HG03025 (cell line): ENCODE results near the gene PRAC2.

Experiments used
- ATAC-seq: cut with Tn5 transposase; IDR thresholded peaks from one replicate; pipeline ENCODE4 v1.9.1; 2021; ENCODE audit warnings: mild to moderate bottlenecking, moderate library complexity; ENCODE audit not compliant: unreplicated experiment, low FRiP score

PRAC2 gene

DNA sequence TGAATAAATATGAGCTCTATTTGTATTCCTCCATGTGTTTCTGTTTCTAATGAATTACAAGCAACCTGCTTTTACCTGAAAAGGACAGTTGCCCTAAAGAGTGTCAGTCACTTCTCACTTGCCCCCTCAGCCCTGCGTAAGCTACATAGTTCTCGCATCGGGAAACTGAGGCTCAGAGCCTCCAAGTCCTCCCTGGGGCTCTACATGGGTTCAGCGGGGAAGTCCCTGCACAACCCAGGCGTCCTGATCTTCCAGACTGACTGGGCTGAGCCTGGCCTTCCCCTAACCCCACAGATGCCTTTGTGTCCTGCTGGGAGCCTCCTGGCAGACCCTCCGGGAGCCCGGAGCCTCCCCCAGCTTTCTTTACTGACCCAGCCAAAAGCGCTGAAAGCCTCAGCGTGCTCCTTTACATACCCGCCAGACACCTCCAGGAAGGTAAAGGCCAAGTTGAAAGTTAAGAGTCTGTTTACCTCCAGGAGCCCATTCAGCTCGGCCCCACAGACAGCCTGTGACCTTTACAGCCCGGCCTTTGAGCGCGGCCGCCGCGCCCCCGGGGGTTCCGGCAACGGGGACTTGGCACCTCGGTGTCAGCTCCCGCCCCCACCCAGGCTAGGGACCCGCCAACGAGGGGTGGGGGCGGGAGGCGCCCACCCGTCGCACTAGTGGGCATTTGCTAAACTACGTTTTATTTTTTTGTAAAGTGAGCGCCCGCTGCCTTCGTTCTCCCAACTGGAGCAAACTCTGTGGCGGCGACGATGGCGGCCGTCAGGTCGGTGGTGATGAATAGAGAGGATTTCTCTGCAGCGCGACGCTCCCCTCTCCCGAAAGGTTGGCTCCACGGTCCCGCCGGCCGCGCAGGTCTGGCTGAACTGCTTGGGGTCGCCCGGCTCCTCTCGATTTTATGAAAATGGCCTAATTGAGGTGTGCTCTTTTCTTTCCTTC is 10.0 kb downstream of the PRAC2 start:
- no peak for ATAC-seq

DNA sequence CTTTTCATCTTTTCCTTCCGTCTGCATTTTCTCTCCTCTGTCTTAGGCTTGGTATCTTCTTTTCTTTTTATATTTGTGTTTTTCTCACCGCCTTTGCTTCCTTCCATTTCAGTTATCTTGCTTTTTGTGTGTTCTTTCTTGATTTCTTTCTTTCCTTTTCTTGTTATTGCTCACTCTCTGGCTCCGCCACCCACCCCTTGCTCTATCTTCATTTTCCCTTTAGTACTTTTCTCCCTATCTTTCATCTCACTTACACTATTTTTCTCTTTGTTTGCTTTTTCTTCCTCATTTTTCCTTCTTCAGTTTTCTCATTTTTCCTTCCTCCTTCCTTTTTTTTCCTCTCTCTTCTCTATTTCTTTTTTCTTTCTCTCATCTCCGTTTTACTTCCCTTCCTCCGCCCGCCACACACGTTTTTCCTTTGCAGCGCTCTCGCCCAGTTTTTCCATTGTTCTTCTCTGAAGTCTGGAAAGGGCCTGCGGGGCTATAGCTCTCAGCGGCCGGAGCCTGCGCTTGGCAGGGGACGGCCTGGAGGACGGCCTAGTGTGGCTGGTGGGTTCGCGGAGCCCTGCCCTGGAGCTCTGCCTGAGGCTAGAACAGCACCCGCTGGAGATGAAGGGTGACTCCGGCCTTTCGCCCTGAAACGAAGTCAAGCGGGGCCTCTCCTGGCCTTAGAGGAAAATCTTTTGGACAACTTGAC is 10.8 kb downstream of the PRAC2 start:
- no peak for ATAC-seq

DNA sequence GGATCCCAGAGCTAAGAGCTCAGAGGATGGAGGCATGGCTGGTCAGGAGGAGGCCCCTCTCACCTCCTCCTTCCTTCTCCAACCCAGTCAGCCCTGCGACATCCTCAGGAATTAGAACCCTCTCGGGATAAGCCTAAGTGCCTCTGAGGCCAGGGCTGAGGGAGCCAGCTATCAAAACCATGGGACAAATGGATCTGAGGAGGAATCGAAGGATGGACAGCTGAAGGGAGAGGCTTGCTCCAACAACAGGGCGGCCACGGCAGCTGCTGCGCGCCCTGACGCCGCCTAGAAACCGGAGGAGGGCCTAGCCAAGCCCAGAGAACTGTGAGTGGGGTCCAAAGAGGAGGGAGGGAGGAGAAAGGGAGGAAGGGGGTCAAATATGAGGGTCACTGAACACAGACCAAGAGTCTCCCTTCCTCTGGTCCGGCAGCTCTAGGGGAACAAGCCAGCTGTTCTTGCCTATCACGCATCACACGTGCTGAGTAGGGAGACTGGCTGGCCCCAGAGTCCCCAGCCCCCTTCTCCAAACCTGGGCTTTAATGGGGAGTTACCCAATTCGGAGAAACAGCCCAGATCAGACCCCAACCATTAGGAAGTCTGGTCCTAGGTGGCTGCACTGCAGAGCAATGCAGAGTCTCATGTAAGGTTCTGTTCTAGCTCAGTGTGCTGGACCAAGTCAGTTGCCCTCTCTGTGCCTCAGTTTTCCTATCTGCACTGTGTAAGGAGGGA is 11.5 kb downstream of the PRAC2 start:
- no peak for ATAC-seq

DNA sequence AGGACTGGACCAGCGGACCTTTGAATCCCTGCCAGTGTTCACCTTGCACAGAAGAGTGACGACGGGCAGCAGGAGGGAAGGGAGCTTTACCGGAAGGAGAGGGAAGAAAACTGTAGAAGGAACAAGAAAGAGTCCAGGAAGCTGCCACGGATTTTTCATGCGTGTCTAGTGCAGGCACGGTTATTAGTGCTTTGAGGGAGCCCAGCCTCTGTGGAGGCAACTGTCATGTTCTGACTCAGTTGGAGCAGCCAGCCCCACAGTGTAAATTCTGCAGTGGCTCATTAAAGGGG is 12.0 kb downstream of the PRAC2 start:
- ATAC-seq, result no peak

DNA sequence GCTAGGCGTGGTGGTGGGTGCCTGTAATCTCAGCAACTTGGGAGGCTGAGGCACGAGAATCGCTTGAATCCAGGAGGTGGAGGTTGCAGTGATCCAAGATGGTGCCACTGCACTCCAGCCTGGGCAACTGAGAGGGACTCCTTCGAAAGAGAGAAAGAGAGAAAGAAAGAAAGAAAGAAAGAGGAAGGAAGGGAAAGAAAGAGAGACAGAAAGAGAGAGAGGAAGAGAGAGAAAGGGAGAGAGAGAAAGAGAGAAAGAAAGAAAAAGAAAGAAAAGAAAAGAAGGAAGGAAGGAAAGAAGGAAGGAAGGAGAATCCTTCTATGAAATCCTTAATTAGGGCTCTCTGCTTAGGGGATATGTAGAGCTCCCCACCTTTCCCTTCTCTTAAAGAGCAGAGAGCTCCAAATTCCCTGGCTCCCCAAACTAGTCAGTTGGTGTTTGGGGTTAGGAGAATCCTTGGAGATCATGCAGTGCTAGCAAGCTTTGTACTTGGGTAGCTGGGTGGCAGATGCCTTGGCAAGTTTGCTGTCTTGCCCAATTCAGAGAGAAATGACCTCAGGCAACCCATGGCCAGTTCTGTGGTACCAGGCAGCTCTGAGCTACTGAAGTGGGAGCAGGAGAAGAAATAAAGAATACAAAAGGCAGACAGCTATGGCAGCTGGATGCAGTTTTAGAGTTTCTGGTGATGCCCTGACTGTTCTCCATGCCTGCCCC is 14.5 kb downstream of the PRAC2 start:
- no peak for ATAC-seq

DNA sequence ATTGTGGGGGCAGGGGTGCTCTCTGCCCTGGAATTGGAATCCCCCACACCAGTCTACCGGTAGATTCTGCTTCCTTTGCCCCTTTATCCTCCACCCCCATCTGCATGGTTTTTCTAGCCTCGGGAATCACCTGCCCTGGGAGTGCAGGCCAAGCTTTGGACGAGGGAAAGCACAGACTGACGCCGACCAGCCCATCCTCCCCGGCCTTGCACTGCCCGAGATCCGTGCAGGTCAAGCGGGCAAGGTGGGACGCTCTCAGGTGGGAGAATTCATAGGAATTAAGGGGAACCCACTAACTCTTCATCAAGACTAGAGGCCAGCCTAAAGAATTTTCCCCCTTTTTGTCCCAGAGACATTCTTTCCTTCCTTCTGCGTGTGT is 15.4 kb downstream of the PRAC2 start:
- no peak for ATAC-seq

DNA sequence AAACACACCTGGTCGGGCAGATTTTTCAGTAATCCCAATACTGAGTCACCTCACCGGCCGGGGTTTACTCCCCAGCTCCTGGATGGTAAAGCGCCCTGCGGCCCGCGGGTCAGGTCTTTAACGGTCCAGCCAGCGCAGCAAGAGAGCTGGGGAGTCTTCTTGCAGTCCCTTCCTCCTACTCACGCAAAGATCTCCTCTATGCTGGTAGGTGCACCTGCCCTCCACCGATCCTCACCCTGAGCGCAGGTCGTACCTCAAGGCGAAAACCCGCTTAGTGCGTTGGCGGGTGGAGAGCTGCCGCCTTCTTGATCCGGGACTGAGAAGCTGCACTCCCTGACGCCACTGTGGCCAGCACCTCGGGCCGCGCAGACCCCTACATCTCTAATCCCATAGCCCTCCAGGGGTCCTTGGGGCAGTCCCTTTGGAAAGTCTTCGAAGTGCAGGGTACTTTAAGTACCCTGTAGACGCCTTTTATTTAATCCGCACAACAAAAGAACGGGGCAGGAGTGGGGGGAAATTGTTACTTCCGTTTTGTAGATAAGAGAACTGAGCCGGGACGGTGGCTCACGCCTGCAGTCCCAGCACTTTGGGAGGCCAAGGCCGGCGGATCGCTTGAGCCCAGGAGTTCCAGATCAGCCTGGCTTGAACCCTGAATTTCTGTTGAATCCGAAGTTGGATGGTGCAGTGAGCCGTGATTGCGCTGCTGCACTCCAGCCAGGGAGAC is 16.0 kb downstream of the PRAC2 start:
- ATAC-seq, result no peak

DNA sequence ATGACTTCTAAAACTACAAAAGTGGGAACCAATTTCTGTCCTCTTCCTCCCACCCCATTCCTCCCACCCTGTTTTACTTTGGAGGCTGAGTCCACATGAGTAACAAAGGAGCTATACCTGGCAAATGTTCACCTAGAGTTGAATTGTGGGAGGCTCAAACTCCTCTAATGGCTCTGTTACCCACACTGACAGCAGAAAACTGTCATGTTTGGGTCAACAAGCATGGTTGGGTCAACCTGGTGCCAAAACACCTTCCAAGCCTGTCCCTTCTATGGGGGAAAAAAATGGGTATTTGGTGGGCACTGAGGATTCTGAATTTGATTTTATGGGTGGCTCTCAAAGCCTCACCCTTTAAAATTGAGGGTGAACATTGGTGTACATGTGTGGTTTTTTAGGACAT is 17.6 kb downstream of the PRAC2 start:
- no peak for ATAC-seq

DNA sequence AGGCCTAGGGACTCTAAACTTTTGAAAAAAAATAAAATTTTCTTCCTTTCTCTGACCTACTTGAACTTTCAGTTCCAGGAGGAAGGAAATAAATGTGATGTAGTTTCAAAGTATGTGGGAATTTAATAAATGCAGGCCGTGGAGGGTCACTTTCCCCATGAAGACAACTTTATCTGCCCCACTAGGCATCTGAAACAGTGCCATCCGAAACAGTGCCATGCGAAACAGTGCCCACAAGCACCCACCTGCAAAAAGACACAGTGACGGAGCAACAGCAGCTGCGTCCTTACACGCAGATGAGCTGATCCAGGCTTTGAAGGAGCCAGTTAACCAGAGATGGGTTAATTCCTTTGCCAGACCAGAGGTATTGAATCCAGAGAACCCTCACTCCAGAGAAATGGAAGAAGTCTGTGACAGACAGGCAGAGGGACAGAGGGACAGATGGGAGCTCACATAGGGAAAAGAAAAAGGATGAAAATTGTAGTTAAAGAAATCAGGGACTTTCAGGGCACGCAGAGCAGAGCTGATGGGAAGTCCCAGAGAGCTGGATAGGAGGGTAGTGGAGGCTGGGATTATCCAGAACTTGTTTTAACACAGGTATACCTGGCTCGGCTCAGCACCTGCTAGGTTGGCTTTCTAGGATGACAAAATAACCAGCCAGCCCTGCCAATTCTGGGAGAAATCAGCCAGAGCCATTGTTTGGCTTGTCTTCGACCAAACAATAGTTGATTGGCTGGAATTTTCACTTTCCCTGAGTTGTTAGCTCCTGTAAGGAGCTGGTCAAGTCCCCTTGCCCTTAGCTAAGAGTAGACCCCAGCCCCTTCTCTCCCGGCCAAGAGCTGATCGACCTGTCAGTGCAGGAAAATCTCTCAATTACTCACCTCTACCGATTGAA is 22.6 kb downstream of the PRAC2 start:
- no peak for ATAC-seq

DNA sequence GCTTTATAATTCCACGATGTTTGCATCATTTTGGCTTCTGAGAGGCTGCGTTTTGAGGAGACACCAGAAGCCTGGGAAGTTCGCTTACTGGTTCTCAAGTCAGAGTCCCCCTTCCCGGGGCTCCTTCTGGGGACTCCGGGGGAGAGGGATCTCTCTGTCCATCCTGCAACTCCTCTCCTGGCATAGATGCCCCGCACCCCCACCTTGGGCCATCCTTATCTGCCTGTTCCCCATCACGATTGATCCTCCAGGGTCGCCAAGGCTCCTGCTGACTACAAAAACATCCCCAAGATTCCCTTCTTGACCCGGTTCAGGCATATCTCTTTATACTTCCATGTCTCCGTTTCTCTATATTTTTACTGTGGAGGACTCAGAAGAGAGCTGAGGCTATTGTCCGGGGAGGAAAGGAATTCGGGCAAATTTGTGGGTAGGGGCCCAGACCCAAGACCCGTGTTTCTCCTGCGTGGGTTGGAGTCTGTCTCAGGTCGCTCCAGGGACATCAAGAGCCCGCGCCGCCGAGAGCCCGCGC is 24.0 kb downstream of the PRAC2 start:
- no peak for ATAC-seq

DNA sequence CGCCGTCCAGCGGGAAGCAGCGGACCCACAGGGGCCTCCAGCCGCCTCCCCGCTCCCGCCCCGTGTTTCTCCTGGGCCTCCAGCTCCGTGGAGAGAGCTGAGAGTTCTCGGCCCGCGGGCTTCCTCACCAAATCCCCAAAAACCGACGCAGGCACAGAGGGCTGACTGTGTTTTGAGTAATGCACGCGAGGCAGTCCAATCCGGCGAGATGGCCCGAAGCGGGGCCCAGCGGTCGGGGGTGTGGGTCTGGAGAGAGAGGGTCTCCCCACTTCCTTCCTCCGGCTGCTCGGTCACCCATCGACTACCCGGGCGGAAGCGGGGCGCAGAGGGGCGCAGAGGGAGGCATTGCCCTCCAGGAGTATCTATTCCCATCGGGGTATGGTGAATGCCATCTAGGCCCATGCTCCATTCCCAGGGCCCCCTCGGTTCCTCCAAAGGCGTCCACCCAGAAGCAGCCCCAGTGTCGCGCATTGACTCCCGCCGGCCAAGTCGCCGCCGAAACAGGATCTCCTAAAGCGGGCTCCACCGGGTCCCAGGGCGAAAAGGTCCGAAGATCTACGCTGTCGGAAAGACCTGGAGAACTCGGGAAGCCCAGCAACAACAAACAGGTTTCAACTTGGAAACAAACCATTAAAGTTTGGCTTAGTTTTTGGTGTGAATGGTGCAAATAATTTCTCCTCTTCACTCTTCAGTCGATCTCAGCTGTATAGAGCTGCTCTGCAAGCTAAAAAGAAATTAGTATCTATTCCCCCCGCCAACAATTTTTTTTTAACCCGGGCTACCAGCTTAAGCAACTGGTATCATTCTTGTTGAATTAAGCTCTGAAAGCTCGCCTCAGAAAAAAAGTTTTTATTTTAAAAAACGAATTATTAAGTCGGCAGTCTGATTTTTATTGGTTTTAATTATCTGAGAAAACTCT is 24.7 kb downstream of the PRAC2 start:
- no peak for ATAC-seq

DNA sequence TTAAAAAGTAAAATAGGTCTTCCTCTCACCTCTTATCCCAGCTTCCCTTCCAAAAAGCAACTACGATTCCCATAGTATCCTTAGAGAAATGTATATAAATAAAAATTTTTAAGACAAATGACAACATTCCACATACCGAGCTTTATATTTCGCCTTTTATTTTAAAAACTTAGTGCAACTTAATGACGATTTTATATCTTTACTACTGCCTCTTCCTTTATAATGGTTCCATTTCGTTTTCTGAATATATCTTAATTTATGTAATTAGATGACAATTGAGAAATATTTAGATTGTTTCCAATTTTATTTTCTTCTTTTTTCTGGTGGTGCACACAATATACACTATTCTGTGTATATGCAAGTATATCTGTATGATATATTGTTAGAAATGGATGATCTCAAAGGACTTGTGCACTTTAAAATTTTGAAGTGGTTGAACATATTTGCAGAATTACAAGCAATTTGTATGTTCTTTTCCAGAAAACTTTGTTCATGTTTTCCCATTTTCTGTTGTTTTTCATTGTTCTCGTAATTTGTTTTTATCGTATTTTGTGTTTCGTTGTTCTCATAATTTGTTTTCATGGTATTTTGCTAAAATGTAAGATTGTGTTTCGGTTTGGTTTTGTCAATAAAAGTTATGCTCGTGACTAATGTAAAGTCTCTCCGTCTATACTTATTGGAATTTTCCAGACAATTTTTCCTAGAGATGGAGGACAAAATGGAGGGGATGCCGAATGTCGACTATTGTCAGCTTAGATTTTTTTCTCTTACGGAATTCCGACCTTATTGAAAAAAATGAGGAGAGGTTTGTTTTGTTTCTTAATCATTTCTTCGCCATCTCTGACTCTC is 26.0 kb downstream of the PRAC2 start:
- no peak for ATAC-seq

DNA sequence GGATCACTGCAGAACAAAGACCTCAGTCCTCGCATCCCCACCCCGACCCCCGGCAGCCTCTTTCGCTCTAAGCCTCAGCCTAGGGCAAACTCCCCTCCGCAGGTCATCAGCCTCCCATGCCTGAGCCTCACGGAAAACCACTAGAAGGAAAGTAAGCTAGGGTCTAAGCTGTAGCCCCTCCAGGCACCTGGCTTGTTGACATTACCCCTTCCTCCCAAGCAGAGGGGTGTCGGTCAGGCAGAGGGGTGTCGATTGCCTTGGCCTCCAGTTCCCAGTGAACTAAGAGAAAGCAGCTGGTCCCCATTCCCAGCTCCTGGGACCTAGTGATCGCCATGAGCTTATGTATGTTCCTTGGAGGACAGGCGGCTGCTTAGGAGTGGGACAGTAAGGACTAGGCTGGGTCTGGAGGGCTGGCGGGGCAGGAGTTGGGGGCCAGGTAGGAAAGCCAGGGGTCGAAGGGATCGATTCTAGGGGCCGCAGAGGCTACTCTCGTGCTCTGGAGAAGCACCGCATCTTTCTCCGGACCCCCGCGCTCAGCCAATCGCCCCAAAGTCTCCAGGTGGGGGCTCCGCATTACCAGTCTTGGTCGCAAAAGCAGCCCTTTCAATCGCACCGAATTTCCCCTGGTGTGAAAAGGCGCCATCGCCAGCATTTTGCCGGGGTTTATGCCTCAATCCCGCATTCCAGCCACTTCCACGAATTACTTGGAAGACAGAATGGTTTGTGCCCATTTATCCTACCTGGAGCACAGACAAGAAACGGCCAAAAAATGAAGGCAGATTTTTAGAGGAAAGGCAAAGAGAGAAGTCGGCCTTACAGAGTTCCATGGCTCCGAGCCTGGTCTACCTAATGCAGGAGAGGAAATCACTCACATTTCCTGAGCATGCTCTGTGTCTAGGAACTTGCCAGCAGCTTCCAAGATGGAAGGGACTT is 26.9 kb downstream of the PRAC2 start:
- ATAC-seq, result no peak

DNA sequence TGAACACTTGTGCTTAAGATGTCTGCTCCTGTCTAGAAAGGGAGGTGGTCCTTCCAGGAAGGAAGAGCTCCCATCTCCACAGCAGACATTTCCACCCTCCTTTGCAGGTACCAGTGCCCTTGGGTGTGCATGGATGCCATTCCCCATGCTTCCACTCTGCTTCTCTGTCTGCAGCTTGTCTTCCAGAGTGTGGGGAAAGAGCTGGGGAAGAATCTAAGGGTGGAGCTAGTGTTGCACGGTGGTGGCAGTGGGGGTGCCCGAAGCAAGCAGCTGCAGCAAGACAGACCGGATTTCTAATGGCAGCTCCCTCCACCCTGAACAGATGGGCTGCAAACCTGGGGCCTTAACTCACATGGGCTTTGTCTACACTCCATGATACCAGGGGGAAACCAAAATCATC is 28.2 kb downstream of the PRAC2 start:
- no peak for ATAC-seq

DNA sequence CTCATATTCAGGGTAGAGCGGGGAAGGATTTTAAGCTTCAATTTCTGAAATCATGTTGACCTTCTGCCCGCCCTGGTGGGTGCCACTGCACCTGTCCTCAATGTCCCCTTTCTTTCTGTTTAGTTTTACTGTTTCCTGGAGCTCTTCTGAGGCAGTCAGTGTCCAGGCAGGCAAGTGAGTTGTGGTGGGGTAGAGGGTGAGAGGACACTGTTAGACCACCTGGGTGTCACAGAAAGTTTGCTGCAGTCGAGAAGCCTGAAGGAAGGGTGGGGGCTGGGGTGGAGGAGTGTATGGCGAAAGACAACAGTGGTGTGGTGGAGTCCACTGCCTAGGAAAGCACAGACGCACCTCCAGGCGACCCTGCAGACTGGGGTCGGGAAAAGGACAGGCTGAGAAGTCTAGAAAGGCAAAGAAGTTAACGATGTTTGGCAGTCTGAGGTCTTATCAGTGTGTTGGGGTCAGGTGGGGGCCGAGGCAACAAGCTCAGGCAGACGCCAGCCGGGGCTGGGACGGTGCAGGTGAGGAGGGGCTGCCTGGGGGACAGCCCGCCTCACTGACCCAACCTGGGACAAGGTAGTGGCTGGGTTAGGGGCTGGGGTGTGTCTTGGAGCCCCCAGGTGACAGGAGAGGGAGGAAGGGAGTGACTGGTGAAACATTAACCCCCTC is 28.9 kb downstream of the PRAC2 start:
- no peak for ATAC-seq
